GM12878 (cell line): ENCODE results near the gene TYW1. TPM values are rescaled to one million over a fixed set of nuclear protein-coding genes. Genes with fewer than 3 reads are reported as not detected.
"Not testable (repeated sequence)": the region's sequence is repeated elsewhere in the genome, so short reads cannot be mapped to it uniquely, and the experiment has no call there.

Source experiments
- ATAC-seq: fragments of 200-7000 bp; cut with Tn5 transposase; 3 replicates; pipeline ENCODE4 v1.9.1; 2020; ENCODE audit warnings: mild to moderate bottlenecking, moderate library complexity
- BruUV-seq: library from RNA; stranded (reverse); fragments of 400-500 nt; replicated peaks from 2 replicates; lab custom pipeline; 2021; lab: Mats Ljungman, UMichigan
- CTCF ChIA-PET: fragments of 300-600 bp; sonication (Branson Sonifier 250); formaldehyde crosslinking; extraction: SDS; loops from one replicate; lab custom pipeline; 2021; ENCODE audit warnings: inconsistent platforms; lab: Yijun Ruan, JAX
- POLR2A ChIA-PET: fragments of 350-600 bp; formaldehyde crosslinking; extraction: SDS; loops from one replicate; lab custom pipeline; 2021; ENCODE audit warnings: inconsistent platforms; lab: Charles Lee
- RAD21 ChIA-PET: fragments of 300-600 bp; sonication (Branson Sonifier 250); formaldehyde crosslinking; loops from one replicate; lab custom pipeline; 2023; ENCODE audit warnings: antibody characterized with exemption; ENCODE audit not compliant: unreplicated experiment; lab: Charles Lee
- SMC1A ChIA-PET: fragments of 300-600 bp; sonication (Branson Sonifier 250); formaldehyde crosslinking; loops from one replicate; lab custom pipeline; 2023; ENCODE audit not compliant: unreplicated experiment, uncharacterized antibody; lab: Charles Lee
- DNase-seq: peaks from one replicate; pipeline ENCODE4 v3.0.0-alpha.2; 2011; ENCODE audit warnings: low read depth, low spot score
- FAIRE-seq: peaks from 3 replicates; lab custom pipeline; 2011; peaks lifted over from hg19 to GRCh38; lab: Jason Lieb, UNC
- H2AFZ ChIP-seq: 2 replicates; pipeline ENCODE4 v1.6.0; 2011; ENCODE audit warnings: low read depth, low read length, control low read depth; ENCODE audit not compliant: control insufficient read depth
- H3K27ac ChIP-seq: 2 replicates; pipeline ENCODE4 v1.5.1; 2011; ENCODE audit warnings: control low read depth; ENCODE audit not compliant: control insufficient read depth, insufficient read depth
- H3K27me3 ChIP-seq, 2 experiments: replicated peaks in 1 of 2; 2 replicates each; pipeline versions ENCODE4 v1.6.0 to v1.6.1; 2011; ENCODE audit warnings: low read length in 1 of 2; ENCODE audit not compliant: control insufficient read depth in 2 of 2, insufficient read depth in 2 of 2
- H3K36me3 ChIP-seq, 2 experiments: 2 replicates each; pipeline ENCODE4 v1.5.1; 2011; ENCODE audit warnings: low read length in 1 of 2; ENCODE audit not compliant: control insufficient read depth in 2 of 2, insufficient read depth in 2 of 2
- H3K4me1 ChIP-seq: 2 replicates; pipeline ENCODE4 v1.6.1; 2011; ENCODE audit warnings: mild to moderate bottlenecking, low read length, moderate library complexity, mixed read lengths; ENCODE audit not compliant: control insufficient read depth, insufficient read depth
- H3K4me2 ChIP-seq: 2 replicates; pipeline ENCODE4 v1.6.0; 2011; ENCODE audit warnings: control low read depth; ENCODE audit not compliant: control insufficient read depth, insufficient read depth
- H3K4me3 ChIP-seq: fragments of 200-600 bp; sonication (generic); 2 replicates; pipeline ENCODE4 v1.5.1; 2016
- H3K79me2 ChIP-seq: 2 replicates; pipeline ENCODE4 v1.6.0; 2011; ENCODE audit warnings: low read length; ENCODE audit not compliant: control insufficient read depth, insufficient read depth
- H3K9ac ChIP-seq: 2 replicates; pipeline ENCODE4 v1.8.0; 2011; ENCODE audit warnings: low read length, control low read depth, mixed read lengths; ENCODE audit not compliant: control insufficient read depth, insufficient read depth
- H3K9me3 ChIP-seq: replicated peaks from 3 replicates; pipeline ENCODE4 v1.5.1; 2011; ENCODE audit warnings: mild to moderate bottlenecking, low read length; ENCODE audit not compliant: control insufficient read depth, insufficient read depth
- H4K20me1 ChIP-seq: 2 replicates; pipeline ENCODE4 v1.6.0; 2011; ENCODE audit not compliant: control insufficient read depth, insufficient read depth
- CREB1 ChIP-seq: IDR thresholded peaks from 2 replicates; pipeline ENCODE4 v1.6.1; 2012; ENCODE audit warnings: low read depth, mild to moderate bottlenecking, inconsistent platforms
- CREM ChIP-seq: IDR thresholded peaks from 2 replicates; pipeline ENCODE4 v1.6.1; 2014; ENCODE audit warnings: antibody characterized with exemption, low read depth
- JUNB ChIP-seq: IDR thresholded peaks from 2 replicates; pipeline ENCODE4 v1.6.1; 2016; ENCODE audit warnings: antibody characterized with exemption, mild to moderate bottlenecking
- POU2F2 ChIP-seq: IDR thresholded peaks from 3 replicates; pipeline ENCODE4 v1.6.1; 2011; ENCODE audit warnings: low read depth, mild to moderate bottlenecking, low read length, borderline replicate concordance
- WGBS: methylation state at CpG from one replicate; pipeline ENCODE4 v1.1.6; 2016; ENCODE audit warnings: low lambda C conversion rate; ENCODE audit not compliant: insufficient replicate concordance, insufficient coverage; ENCODE audit errors: missing lambda C conversion rate; 5-methylcytosine and 5-hydroxymethylcytosine counted together
- in situ Hi-C: fragments of 300-500 bp; cut with MboI; formaldehyde crosslinking; loops from 9 replicates; pipeline ENCODE4 v1.14.3; 2018; ENCODE audit warnings: mixed read lengths
- intact Hi-C: fragments of 100-400 bp; cut with micrococcal nuclease; formaldehyde crosslinking; loops from one replicate; pipeline ENCODE4 v1.14.2; 2022; ENCODE audit not compliant: unreplicated experiment
- polyA plus RNA-seq, 11 experiments: library from polyadenylated mRNA; depleted of rRNA in 4 of 11; unstranded in 6 of 11; stranded (reverse) in 5 of 11; fragments of >200 nt; fragmentation: Nextera tagmentation in 4 of 11; fragmentation: Illumina TruSeq in 1 of 11; extraction: Ambion mirVana in 4 of 11; extraction: Trizol in 1 of 11; gene quantifications; 1 replicate in 1 of 11; 2 replicates in 10 of 11; pipeline versions ENCODE4 v1.2.1 to v1.2.3, GENCODE V29; 2011 to 2016; ENCODE audit warnings: inconsistent platforms in 2 of 11, missing spikeins in 2 of 11, low read depth in 1 of 11
- total RNA-seq, 4 experiments: library from RNA; depleted of rRNA in 3 of 4; stranded (reverse); fragments of >200 nt in 3 of 4; fragmentation: Illumina TruSeq in 1 of 4; extraction: Trizol in 1 of 4; gene quantifications; 2 replicates each; pipeline versions ENCODE4 v1.2.1 to v1.2.3, GENCODE V29; 2013 to 2021

Gene TYW1
- total and polyA plus RNA-seq, 10 of the 15 experiments (the other 5 are each of a cell fraction or from before 2014, with no cell fraction given), result 11.3 to 29.0 (median 18.4) TPM

GRCh38 chr7:67130766-67131165, 134.1 kb downstream of the TYW1 start:
- intact Hi-C loops, DNase-seq, FAIRE-seq, BruUV-seq, POLR2A ChIA-PET, H4K20me1 ChIP-seq, H3K4me1 ChIP-seq, H3K36me3 ChIP-seq, H3K9me3 ChIP-seq, H3K4me3 ChIP-seq, H3K27ac ChIP-seq, RAD21 ChIA-PET, ATAC-seq, H3K9ac ChIP-seq, H3K27me3 ChIP-seq, H2AFZ ChIP-seq, H3K4me2 ChIP-seq, in situ Hi-C loops, H3K79me2 ChIP-seq: not testable (repeated sequence)
- ChIA-PET SMC1A (interaction anchor here (0.9 kb wide), 1 partner anchor 88 kb away, joined by 3 read pairs; no protein-coding TSS in a partner anchor), CTCF (interaction anchor here (0.6 kb wide), 1 partner anchor 171 kb away, joined by 6 read pairs; no protein-coding TSS in a partner anchor)
- WGBS, result 100% methylated on average over 1 of the region's 1 CpG

DNA sequence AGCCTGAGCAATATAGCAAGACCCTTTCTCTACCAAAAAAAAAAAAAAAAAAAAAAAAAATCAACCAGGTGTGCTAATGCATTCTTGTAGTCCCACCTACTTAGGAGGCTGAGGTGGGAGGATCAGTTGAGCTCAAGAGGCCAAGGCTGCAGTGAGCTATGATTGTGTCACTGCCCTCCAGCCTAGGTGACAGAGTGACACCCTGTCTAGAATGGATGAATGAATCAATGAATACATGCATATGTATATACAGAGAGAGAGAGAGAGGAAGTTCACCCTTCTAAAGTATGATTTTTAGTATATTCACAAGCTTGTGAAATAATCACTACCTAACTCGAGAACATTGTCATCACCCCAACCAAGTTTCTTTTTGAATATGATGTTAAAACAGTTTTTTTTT, 138.3 kb downstream of the TYW1 start:
- in situ Hi-C loops, DNase-seq, intact Hi-C loops, H3K4me2 ChIP-seq, H3K27ac ChIP-seq, SMC1A ChIA-PET, H3K36me3 ChIP-seq, FAIRE-seq, H3K4me1 ChIP-seq, POLR2A ChIA-PET, H3K79me2 ChIP-seq, H3K4me3 ChIP-seq, BruUV-seq, H4K20me1 ChIP-seq, H3K9ac ChIP-seq, H2AFZ ChIP-seq, H3K9me3 ChIP-seq, H3K27me3 ChIP-seq: not testable (repeated sequence)
- ATAC-seq, result peak; percentile 87
- CTCF ChIA-PET, result interaction anchor here (0.6 kb wide), 1 partner anchor 93 kb away, joined by 3 read pairs; no protein-coding TSS in a partner anchor
- RAD21 ChIA-PET, result interaction anchor here (0.7 kb wide), 1 partner anchor 36 kb away, joined by 4 read pairs; no protein-coding TSS in a partner anchor
- 0% methylated on average over 1 of the region's 1 CpG for WGBS
- TF ChIP-seq POU2F2, result 0 out of 3 replicates have a peak, but pooled peaks have one; percentile 41
- peak; percentile 38; the same call in 1 of the 2 replicates for TF ChIP-seq JUNB
- TF ChIP-seq CREM, result peak; percentile 27; the same call in 1 of the 2 replicates
- TF ChIP-seq CREB1, result peak; percentile 59

GRCh38 chr7:67135617-67136486, 139.2 kb downstream of the TYW1 start:
- H3K4me3 ChIP-seq, H2AFZ ChIP-seq, intact Hi-C loops, H4K20me1 ChIP-seq, H3K4me1 ChIP-seq, POLR2A ChIA-PET, FAIRE-seq, H3K27me3 ChIP-seq, SMC1A ChIA-PET, H3K9me3 ChIP-seq, H3K4me2 ChIP-seq, H3K9ac ChIP-seq, ATAC-seq, RAD21 ChIA-PET, CTCF ChIA-PET, H3K79me2 ChIP-seq, H3K36me3 ChIP-seq, in situ Hi-C loops, DNase-seq, BruUV-seq, H3K27ac ChIP-seq: not testable (repeated sequence)
- 83% methylated on average over 4 of the region's 4 CpGs for WGBS
